ENCODE measurements around the gene DPYD.

The DPYD gene

GRCh38 chr1:97200595-97200994 is 720.2 kb downstream of the DPYD start:
- DNase-seq (ENCODE audit: low spot score) = no peak

GRCh38 chr1:97196825-97197516 is 723.9 kb downstream of the DPYD start:
- no peak for DNase-seq (ENCODE audit: low spot score)

- DNase-seq (ENCODE audit: low spot score) = peak; percentile 45
These were observed 727.8 kb downstream of the DPYD start for GRCh38 chr1:97192872-97193572.

GRCh38 chr1:97190326-97190725 is 730.5 kb downstream of the DPYD start:
- no peak for DNase-seq (ENCODE audit: low spot score)

- DNase-seq (ENCODE audit: low spot score) = no peak
These were observed 734.5 kb downstream of the DPYD start for GRCh38 chr1:97186381-97186780.

- no peak for DNase-seq (ENCODE audit: low spot score)
These were observed 746.7 kb downstream of the DPYD start for GRCh38 chr1:97174039-97174704.

GRCh38 chr1:97170300-97170699 is 750.5 kb downstream of the DPYD start:
- no peak for DNase-seq (ENCODE audit: low spot score)

- no peak for DNase-seq (ENCODE audit: low spot score)
These were observed 752.8 kb downstream of the DPYD start for GRCh38 chr1:97168056-97168455.

- no peak for DNase-seq (ENCODE audit: low spot score)
These were observed 753.6 kb downstream of the DPYD start for GRCh38 chr1:97167246-97167645.

GRCh38 chr1:97166626-97167025 is 754.2 kb downstream of the DPYD start:
- DNase-seq (ENCODE audit: low spot score) = no peak

- no peak for DNase-seq (ENCODE audit: low spot score)
These were observed 756.6 kb downstream of the DPYD start for GRCh38 chr1:97164276-97164639.

- DNase-seq (ENCODE audit: low spot score) = no peak
These were observed 757.1 kb downstream of the DPYD start for GRCh38 chr1:97163591-97164275.

- no peak for DNase-seq (ENCODE audit: low spot score)
These were observed 760.0 kb downstream of the DPYD start for GRCh38 chr1:97160818-97161217.

GRCh38 chr1:97159342-97159741 is 761.5 kb downstream of the DPYD start:
- DNase-seq (ENCODE audit: low spot score) = no peak

- no peak for DNase-seq (ENCODE audit: low spot score)
These were observed 762.1 kb downstream of the DPYD start for GRCh38 chr1:97158691-97159096.

- DNase-seq (ENCODE audit: low spot score) = no peak
These were observed 762.8 kb downstream of the DPYD start for GRCh38 chr1:97157991-97158390.

- no peak for DNase-seq (ENCODE audit: low spot score)
These were observed 769.2 kb downstream of the DPYD start for GRCh38 chr1:97151651-97152050.

GRCh38 chr1:97145321-97145956 is 775.4 kb downstream of the DPYD start:
- DNase-seq (ENCODE audit: low spot score) = no peak

GRCh38 chr1:97144527-97144926 is 776.3 kb downstream of the DPYD start:
- no peak for DNase-seq (ENCODE audit: low spot score)

GRCh38 chr1:97143236-97143882 is 777.5 kb downstream of the DPYD start:
- no peak for DNase-seq (ENCODE audit: low spot score)

GRCh38 chr1:97140611-97141010 is 780.2 kb downstream of the DPYD start:
- no peak for DNase-seq (ENCODE audit: low spot score)

GRCh38 chr1:97139512-97139911 is 781.3 kb downstream of the DPYD start:
- no peak for DNase-seq (ENCODE audit: low spot score)

All from hepatic stellate cell (primary cell).